PFSK-1 (cell line): Measurements from ENCODE around the gene C4orf36.

Source experiments
- FOXP2 ChIP-seq: optimal IDR thresholded peaks from 2 replicates; pipeline ENCODE3; 2011; ENCODE audit warnings: borderline replicate concordance, control low read depth, inconsistent platforms; ENCODE audit not compliant: insufficient read depth; ENCODE audit errors: extremely low read length, extremely low read depth
- POLR2AphosphoS5 ChIP-seq: IDR thresholded peaks from 2 replicates; pipeline ENCODE4 v1.6.1; 2012; ENCODE audit warnings: low read depth, mild to moderate bottlenecking, control low read depth, low read length, moderate library complexity
- REST ChIP-seq, 2 experiments: IDR thresholded peaks; 2 replicates each; pipeline versions ENCODE4 v1.6.1 to v1.8.0; 2011 to 2012; ENCODE audit warnings: low read depth in 2 of 2, low read length in 2 of 2, control low read depth in 1 of 2, inconsistent platforms in 1 of 2, mild to moderate bottlenecking in 1 of 2, moderate library complexity in 1 of 2; ENCODE audit not compliant: insufficient read depth in 1 of 2
- SIN3A ChIP-seq: IDR thresholded peaks from 2 replicates; pipeline ENCODE4 v1.6.1; 2012; ENCODE audit warnings: mild to moderate bottlenecking, low read length, moderate library complexity, borderline replicate concordance; ENCODE audit not compliant: insufficient read depth
- TAF1 ChIP-seq: IDR thresholded peaks from 2 replicates; pipeline ENCODE4 v1.6.1; 2012; ENCODE audit warnings: low read length, control low read depth, borderline replicate concordance; ENCODE audit not compliant: insufficient read depth

The C4orf36 gene

GRCh38 chr4:86846921-86847320 lies 45.3 kb downstream of the C4orf36 start:
- TF ChIP-seq FOXP2, result no peak
- TF ChIP-seq TAF1, result no peak
- TF ChIP-seq POLR2AphosphoS5, result no peak
- no peak for TF ChIP-seq REST (IDR thresholded peaks at IDR 0.05; ENCODE audit: insufficient read depth in 1 of 2, low read depth in 2 of 2, low read length in 2 of 2)
- no peak for TF ChIP-seq SIN3A

GRCh38 chr4:86845593-86845992 lies 46.6 kb downstream of the C4orf36 start:
- no peak for TF ChIP-seq POLR2AphosphoS5
- no peak for TF ChIP-seq REST (IDR thresholded peaks at IDR 0.05; ENCODE audit: insufficient read depth in 1 of 2, low read depth in 2 of 2, low read length in 2 of 2)
- no peak for TF ChIP-seq SIN3A
- no peak for TF ChIP-seq FOXP2
- TF ChIP-seq TAF1, result no peak

- no peak for TF ChIP-seq SIN3A
- no peak for TF ChIP-seq POLR2AphosphoS5
- TF ChIP-seq TAF1, result no peak
- no peak for TF ChIP-seq FOXP2
- TF ChIP-seq REST (IDR thresholded peaks at IDR 0.05; ENCODE audit: insufficient read depth in 1 of 2, low read depth in 2 of 2, low read length in 2 of 2), result no peak
Observed at GRCh38 chr4:86841309-86841708, 50.9 kb downstream of the C4orf36 start.

GRCh38 chr4:86840858-86841257 lies 51.4 kb downstream of the C4orf36 start:
- TF ChIP-seq FOXP2 (no peak), TAF1 (no peak), SIN3A (no peak), REST (IDR thresholded peaks at IDR 0.05; ENCODE audit: insufficient read depth in 1 of 2, low read depth in 2 of 2, low read length in 2 of 2) (no peak), POLR2AphosphoS5 (no peak)

GRCh38 chr4:86837691-86838503 lies 54.3 kb downstream of the C4orf36 start:
- TF ChIP-seq SIN3A (no peak), REST (IDR thresholded peaks at IDR 0.05; ENCODE audit: insufficient read depth in 1 of 2, low read depth in 2 of 2, low read length in 2 of 2) (no peak), FOXP2 (no peak), POLR2AphosphoS5 (no peak), TAF1 (no peak)
